H1 (cell line): ENCODE results near the gene SNX7. TPM values are rescaled to one million over a fixed set of nuclear protein-coding genes. Genes with fewer than 3 reads are reported as not detected.

Experiments used
- SRF ChIP-seq: IDR thresholded peaks from 2 replicates; pipeline ENCODE4 v1.6.1; 2011; ENCODE audit warnings: mild to moderate bottlenecking, low read depth, low read length, moderate library complexity
- polyA plus RNA-seq, 7 experiments: library from polyadenylated mRNA; depleted of rRNA in 3 of 7; stranded (reverse) in 5 of 7; unstranded in 2 of 7; fragments of >200 nt in 5 of 7; fragments of 200-250 nt in 2 of 7; gene quantifications; 1 replicate in 5 of 7; 2 replicates in 1 of 7; 4 replicates in 1 of 7; pipeline versions ENCODE4 v1.2.1 to v1.2.3, GENCODE V29; 2011 to 2013; ENCODE audit warnings: missing spikeins in 2 of 7, mixed read lengths in 2 of 7
- total RNA-seq: library from RNA; stranded (reverse); fragmentation: NEBNext Ultra II Directional; extraction: Animal tissue kit (Norgen Biotek cat#: 25700); gene quantifications from 2 replicates; pipeline ENCODE4 v1.2.1, GENCODE V29; 2021

Gene SNX7
- total and polyA plus RNA-seq, 2 of the 8 experiments (the other 6 are each of a cell fraction or from before 2014, with no cell fraction given) = 9.2 to 23.8 TPM

- no peak for TF ChIP-seq SRF
- TF ChIP-seq, all 59 proteins: peak for 11
Measured at GRCh38 chr1:98661544-98662355, at the start of gene SNX7 (continued).
